Muscle of back (tissue), 13 donors: ENCODE measurements around the gene ZSCAN4. TPM values are rescaled to one million over a fixed set of nuclear protein-coding genes. Genes with fewer than 3 reads are reported as not detected.
A peak's percentile ranks its signal among the peaks of the same experiment; 100 is the strongest.

Experiments
- DNase-seq, 3 donors: peaks; one replicate each; pipeline versions ENCODE4 v3.0.0 to v3.0.0-alpha.2; 2013
- long read RNA-seq, 9 donors: transcript quantifications; one replicate each; lab custom pipeline, GENCODE V29; 2026
- polyA plus RNA-seq, 10 donors: library from polyadenylated mRNA; unstranded; fragments of 120-200 nt; gene quantifications; one replicate each; pipeline ENCODE4 v1.2.1, GENCODE V29; 2013; ENCODE audit not compliant: insufficient read length in 10 of 10

ZSCAN4 gene, protein sequence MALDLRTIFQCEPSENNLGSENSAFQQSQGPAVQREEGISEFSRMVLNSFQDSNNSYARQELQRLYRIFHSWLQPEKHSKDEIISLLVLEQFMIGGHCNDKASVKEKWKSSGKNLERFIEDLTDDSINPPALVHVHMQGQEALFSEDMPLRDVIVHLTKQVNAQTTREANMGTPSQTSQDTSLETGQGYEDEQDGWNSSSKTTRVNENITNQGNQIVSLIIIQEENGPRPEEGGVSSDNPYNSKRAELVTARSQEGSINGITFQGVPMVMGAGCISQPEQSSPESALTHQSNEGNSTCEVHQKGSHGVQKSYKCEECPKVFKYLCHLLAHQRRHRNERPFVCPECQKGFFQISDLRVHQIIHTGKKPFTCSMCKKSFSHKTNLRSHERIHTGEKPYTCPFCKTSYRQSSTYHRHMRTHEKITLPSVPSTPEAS
- polyA plus RNA-seq: under 1 TPM in 2 of 10 donors, not detected in 8; 0.11 TPM
- long read RNA-seq, donor 1: 0 reads
- long read RNA-seq, donor 2: 0 reads
- long read RNA-seq, donor 3: 0 reads
- long read RNA-seq, donor 4: 0 reads
- long read RNA-seq, donor 5: 0 reads
- long read RNA-seq, donor 6: 0 reads
- long read RNA-seq, donor 7: 0 reads
- long read RNA-seq, donor 8: 0 reads
- long read RNA-seq, donor 9: 0 reads

DNA sequence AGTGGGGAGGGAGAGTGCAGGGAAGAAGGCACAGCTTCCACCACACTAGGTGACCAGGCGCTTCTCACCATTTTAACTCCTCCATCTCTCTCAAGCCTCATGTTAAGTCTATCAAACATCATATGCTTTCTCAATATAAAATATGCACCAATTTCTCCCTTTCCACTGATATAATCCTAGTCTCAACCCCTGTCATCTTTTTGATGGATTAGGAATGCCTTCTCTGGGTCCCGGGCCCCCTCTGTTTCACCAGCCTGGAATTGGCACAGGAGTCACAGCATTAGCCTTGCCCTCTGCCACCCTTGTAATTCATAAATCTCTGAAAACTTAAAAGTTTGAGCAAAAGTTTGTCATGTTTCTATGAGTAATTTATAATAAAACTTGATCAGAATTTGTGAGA is at the start of gene ZSCAN4:
Gene ZSCAN4, plus strand, starts transcription at position 301 of the 400 bp plus-strand sequence. CDS start 7,211 bp downstream, outside the sequence.
- DNase-seq: no peak

- no peak for DNase-seq
Measured at GRCh38 chr19:57620673-57621348, 47.9 kb upstream of the ZSCAN4 start.

DNA sequence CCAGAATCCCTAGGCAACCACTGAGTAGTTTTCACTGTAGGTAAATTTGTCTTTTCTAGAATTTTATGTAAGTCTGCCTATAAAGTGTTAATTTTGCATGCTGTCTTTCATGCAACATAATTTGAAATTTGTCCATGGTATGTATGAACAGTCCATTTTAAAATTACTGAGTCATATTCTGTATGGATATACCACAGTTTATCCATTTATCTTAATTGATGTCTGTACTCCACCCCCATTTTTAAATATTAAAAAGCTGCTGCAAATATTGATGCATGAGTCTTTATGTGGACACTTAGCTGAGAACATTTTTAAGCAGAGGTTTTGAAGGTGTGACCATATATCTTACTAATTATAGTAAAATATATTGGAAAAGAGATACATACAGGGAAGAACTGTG is 45.6 kb upstream of the ZSCAN4 start:
- no peak for DNase-seq

- peak; percentile 96 to 99 (median 98) for DNase-seq
Measured at GRCh38 chr19:57632987-57633831, 35.5 kb upstream of the ZSCAN4 start, which contains the start of gene ZNF211. ZNF211 (plus strand) TSS chr19:57633168; CDS start chr19:57633347, 179 bp downstream.

DNA sequence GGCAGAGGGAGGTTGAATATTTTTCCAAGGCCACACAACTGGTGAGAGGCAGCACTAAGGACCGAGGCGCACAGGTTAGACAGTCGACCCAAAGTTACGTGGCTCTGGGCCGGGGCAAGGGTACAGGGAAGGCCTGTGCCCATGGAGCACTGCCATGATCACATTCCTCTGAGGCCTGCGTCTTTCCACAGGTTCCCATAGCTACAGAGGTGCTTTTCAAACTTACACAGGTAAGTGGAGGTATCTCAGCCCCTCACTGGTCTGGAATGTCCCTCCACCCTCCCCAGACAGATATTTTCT is 35.0 kb upstream of the ZSCAN4 start:
- no peak for DNase-seq

- DNase-seq: peak in 1 of 3 donors; percentile 12
Measured at GRCh38 chr19:57637379-57637778, 31.4 kb upstream of the ZSCAN4 start.

DNA sequence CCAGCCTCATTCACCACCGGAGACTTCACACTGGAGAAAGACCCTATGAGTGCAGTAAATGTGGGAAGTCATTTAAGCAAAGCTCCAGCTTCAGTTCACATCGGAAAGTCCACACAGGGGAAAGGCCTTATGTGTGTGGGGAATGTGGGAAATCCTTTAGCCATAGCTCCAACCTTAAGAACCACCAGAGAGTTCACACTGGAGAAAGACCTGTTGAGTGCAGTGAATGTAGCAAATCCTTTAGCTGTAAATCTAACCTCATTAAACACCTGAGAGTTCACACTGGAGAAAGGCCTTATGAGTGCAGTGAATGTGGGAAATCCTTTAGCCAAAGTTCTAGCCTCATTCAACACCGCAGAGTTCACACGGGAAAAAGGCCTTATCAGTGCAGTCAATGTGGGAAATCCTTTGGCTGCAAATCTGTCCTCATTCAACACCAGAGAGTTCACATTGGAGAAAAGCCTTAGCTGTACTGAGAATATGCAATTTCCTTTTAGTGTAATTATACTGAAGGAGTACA is 27.0 kb upstream of the ZSCAN4 start:
- DNase-seq: no peak

- DNase-seq: no peak
Measured at GRCh38 chr19:57642396-57643046, 26.2 kb upstream of the ZSCAN4 start.

DNA sequence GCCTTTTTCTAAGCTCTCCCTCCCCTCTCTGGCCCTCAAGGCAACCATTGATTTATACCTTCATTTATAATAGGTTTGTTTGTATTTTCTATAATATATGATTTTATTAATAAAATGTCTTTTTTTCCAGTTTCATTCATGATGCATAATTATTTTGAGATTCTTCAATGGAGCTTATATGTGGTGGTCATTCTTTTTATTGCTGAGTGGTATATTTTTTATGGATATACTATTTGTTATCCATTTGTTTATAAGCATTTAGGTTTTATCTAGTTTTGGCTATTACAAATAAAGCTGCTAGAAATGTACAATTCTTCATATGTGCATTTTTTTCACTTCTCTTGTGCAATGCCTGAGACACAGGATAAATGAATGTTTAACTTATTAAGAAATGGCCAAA is 25.0 kb upstream of the ZSCAN4 start:
- no peak for DNase-seq

- DNase-seq: no peak
Measured at GRCh38 chr19:57648331-57649003, 20.3 kb upstream of the ZSCAN4 start.

DNA sequence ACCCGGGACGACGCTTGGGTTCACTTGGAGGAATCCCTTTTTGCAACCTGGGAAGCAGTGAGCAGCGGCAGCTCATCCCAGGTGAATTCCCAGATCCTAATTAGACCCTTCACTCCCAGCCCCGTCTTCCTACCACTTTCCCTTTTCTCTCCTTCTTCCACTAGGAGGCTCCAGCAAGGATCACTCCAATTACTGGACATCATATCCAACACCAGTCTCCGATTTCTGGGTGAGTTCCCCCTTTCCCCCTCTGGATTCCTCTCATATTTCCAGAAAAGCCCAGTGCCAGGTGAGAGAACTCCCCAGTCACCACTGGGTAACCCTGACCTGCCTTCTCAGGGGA is 17.1 kb upstream of the ZSCAN4 start:
- no peak for DNase-seq

- DNase-seq: no peak
Measured at GRCh38 chr19:57653689-57654088, 15.0 kb upstream of the ZSCAN4 start.

DNA sequence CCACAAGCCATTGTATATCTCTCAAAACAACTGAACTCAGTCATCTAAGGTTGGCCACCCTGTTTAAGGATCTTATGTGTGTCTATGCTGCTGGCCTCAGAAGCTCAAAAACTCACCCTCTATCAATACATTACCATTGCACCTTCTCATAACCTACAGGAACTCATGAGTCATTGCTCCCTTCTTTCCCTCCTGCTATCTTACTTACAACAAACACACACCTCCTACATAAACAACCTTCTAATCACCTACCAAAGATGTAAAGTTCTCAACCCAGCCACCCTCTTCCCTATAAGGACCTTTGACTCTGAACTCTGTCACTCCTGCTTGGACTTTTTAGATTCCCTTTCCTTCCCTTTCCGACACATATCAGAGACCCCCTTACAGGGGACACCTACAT is 13.3 kb upstream of the ZSCAN4 start:
- no peak for DNase-seq

DNA sequence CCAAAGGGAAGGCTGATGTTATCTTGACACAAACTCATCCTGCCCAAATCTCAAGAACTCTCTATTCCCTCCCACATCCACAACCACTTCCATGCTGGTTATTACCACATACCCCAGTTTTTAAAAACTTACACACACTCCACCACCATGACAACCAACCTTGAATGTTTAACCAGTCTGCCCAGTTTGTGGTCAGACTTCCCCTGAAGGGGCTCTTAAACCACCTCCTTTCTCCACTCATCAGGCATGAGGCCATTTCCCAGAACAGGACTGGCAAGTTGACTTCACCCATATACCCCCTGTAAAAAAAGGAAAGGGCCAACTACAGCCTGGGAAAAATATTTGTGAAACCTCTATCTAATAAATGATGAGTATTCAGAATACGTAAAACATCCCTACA is 12.4 kb upstream of the ZSCAN4 start:
- no peak for DNase-seq

GRCh38 chr19:57664269-57665127 is 4.2 kb upstream of the ZSCAN4 start:
- peak; percentile 41 to 76 (median 54) for DNase-seq

- DNase-seq: no peak
Measured at GRCh38 chr19:57665261-57665806, 3.4 kb upstream of the ZSCAN4 start.

DNA sequence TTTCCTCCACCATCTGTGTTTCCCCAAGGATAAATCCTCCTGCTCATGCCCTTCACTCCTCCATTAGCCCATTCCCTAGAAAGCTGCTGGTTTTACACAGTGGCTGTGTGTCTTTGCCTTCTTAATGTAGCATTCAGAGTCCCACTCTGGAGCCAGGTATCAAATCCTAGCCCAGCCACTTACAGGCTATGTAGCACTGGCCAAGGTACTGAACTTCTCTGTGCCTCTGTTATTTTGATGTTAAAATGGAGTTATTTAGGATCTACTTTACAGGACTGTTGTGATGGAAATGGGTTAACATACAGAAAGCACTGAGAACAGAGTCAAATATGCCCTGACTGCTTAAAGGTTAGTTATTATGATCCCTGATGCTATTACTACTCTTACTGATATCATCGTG is 1.5 kb upstream of the ZSCAN4 start:
- DNase-seq: no peak

DNA sequence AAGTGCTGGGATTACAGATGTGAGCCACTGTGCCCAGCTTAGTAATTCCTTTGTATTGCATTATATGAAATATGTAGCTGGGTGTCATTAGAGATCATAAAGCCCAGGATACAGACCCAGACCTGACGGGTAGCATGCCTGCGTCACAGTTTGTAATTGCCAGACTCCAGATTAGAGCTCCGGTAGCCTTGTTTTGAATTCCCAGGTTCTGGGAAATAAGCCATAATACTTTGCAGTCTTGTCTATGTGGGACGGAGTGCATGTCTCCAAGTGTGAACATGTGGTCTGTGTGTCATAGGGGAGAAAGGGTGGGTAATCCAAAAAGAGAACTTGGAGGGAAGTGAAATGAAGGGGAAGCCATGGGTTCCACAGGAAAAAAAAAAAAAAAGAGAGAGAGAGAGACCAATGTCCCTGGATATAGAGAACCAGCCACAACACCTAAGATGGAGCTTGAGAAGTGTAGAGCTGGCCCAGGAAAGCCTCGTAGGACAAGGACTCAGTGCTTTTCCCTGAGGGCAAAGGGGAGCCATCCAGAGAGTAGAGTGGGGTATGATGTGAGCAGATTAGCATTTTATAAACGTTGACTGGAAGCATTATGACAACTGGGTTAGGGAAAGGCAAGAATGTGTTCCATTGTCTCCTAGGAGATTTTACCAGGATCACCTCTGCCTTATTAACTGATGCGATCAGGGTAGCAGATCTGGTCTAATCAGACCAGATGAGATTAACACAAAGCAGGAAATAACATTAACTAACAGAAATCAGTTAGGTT is 2.6 kb downstream of the ZSCAN4 start:
- no peak for DNase-seq
